ENCODE measurements around the gene FASN. TPM values are rescaled to one million over a fixed set of nuclear protein-coding genes. Genes with fewer than 3 reads are reported as not detected.

The FASN gene
- total RNA-seq, 1 experiment from 2014 or later, result 956 TPM

DNA sequence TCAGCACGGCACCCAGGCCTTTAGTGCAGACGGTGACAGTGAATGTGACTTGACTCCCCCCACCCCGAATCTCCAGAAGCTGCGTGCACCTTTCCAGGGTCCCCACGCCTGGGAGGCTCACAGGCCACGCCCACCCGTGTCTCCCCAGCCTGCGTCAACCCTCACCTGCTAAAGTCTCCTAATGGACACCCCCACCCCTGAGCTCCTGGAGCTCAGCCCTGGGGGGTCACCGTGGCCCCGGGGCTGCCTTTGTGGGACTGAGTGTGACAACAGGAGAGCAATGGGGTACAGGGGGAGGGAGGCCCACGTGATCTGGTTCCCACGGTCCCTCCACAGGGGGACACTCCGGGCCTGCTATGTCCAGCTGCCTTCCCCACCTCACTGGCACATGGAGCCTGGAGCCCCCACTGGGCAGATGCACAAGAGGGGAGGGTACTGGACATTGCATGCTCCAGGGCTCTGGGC, 7.4 kb upstream of the FASN start:
- in situ Hi-C loops (cut with HindIII; ENCODE audit: low pct_unique_long_range_greater_than_20kb, low sequenced_read_pairs) (no loop called here), intact Hi-C loops (cut with micrococcal nuclease; ENCODE audit: unreplicated experiment) (loop anchor here (10.0 kb wide), 1 partner anchor 129 kb away; no protein-coding TSS in a partner anchor)

GRCh38 chr17:82104797-82105416, 6.9 kb upstream of the FASN start:
- CTCF ChIA-PET, result interaction anchor here (0.6 kb wide), 1 partner anchor 181 kb away, joined by 3 read pairs; no protein-coding TSS in a partner anchor
- in situ Hi-C loops (cut with HindIII; ENCODE audit: low pct_unique_long_range_greater_than_20kb, low sequenced_read_pairs), result no loop called here

More for the DNA sequence above, 7.4 kb upstream of the FASN start:
- H3K36me3 ChIP-seq (ENCODE audit: control insufficient read depth, insufficient read depth, low read length), result no peaks in the 10 kb centered on the region
- H3K27me3 ChIP-seq (ENCODE audit: control insufficient read depth, insufficient read depth, low read length), result no peaks in the 10 kb centered on the region
- H3K4me1 ChIP-seq (ENCODE audit: control insufficient read depth, insufficient read depth, low read length), result peaks cover 76% of the 10 kb centered on the region
- ChIA-PET CTCF (interaction anchor here (0.6 to 1.4 kb wide), 3 partner anchors 50 to 101 kb away, joined by 3 to 9 read pairs (median 5); no protein-coding TSS in a partner anchor), POLR2A (interaction anchor here (0.6 kb wide), 1 partner anchor 8 kb away, joined by 6 read pairs; the partner anchor contains the start of gene FASN)
- BruUV-seq (replicated peaks), result no TSS peak
- TF ChIP-seq TCF7L2 (IDR thresholded peaks at IDR 0.05; ENCODE audit: low read depth, low read length) (no peak), POLR2AphosphoS5 (IDR thresholded peaks at IDR 0.05; ENCODE audit: low read depth, low read length) (no peak), SIN3A (IDR thresholded peaks at IDR 0.05; ENCODE audit: borderline replicate concordance, insufficient read depth, low read depth, low read length) (no peak)
- TF ChIP-seq, protein P1, sequence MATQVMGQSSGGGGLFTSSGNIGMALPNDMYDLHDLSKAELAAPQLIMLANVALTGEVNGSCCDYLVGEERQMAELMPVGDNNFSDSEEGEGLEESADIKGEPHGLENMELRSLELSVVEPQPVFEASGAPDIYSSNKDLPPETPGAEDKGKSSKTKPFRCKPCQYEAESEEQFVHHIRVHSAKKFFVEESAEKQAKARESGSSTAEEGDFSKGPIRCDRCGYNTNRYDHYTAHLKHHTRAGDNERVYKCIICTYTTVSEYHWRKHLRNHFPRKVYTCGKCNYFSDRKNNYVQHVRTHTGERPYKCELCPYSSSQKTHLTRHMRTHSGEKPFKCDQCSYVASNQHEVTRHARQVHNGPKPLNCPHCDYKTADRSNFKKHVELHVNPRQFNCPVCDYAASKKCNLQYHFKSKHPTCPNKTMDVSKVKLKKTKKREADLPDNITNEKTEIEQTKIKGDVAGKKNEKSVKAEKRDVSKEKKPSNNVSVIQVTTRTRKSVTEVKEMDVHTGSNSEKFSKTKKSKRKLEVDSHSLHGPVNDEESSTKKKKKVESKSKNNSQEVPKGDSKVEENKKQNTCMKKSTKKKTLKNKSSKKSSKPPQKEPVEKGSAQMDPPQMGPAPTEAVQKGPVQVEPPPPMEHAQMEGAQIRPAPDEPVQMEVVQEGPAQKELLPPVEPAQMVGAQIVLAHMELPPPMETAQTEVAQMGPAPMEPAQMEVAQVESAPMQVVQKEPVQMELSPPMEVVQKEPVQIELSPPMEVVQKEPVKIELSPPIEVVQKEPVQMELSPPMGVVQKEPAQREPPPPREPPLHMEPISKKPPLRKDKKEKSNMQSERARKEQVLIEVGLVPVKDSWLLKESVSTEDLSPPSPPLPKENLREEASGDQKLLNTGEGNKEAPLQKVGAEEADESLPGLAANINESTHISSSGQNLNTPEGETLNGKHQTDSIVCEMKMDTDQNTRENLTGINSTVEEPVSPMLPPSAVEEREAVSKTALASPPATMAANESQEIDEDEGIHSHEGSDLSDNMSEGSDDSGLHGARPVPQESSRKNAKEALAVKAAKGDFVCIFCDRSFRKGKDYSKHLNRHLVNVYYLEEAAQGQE (IDR thresholded peaks at IDR 0.05; ENCODE audit: insufficient read depth in 1 of 2, low read depth in 2 of 2, low read length in 1 of 2), result no peak
- TF ChIP-seq, protein P2, sequence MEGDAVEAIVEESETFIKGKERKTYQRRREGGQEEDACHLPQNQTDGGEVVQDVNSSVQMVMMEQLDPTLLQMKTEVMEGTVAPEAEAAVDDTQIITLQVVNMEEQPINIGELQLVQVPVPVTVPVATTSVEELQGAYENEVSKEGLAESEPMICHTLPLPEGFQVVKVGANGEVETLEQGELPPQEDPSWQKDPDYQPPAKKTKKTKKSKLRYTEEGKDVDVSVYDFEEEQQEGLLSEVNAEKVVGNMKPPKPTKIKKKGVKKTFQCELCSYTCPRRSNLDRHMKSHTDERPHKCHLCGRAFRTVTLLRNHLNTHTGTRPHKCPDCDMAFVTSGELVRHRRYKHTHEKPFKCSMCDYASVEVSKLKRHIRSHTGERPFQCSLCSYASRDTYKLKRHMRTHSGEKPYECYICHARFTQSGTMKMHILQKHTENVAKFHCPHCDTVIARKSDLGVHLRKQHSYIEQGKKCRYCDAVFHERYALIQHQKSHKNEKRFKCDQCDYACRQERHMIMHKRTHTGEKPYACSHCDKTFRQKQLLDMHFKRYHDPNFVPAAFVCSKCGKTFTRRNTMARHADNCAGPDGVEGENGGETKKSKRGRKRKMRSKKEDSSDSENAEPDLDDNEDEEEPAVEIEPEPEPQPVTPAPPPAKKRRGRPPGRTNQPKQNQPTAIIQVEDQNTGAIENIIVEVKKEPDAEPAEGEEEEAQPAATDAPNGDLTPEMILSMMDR (IDR thresholded peaks at IDR 0.05), result no peak
- peak overlapping the region; percentile 97 for H3K27ac ChIP-seq (ENCODE audit: low read length)
- H3K9me3 ChIP-seq (ENCODE audit: control insufficient read depth, insufficient read depth, low read depth, low read length), result no peaks in the 10 kb centered on the region
- DNase-seq (ENCODE audit: low read depth, low spot score), result no peak
- no peak overlapping the region for H3K4me3 ChIP-seq (ENCODE audit: low read depth in 2 of 2, low read length in 2 of 2)
- ATAC-seq, result no peak

More at GRCh38 chr17:82104797-82105416, 6.9 kb upstream of the FASN start:
- intact Hi-C loops (cut with micrococcal nuclease; ENCODE audit: unreplicated experiment), result loop anchor here (10.0 kb wide), 1 partner anchor 130 kb away; no protein-coding TSS in a partner anchor
- no peaks in the 10 kb centered on the region for H3K36me3 ChIP-seq (ENCODE audit: control insufficient read depth, insufficient read depth, low read length)
- no TSS peak for BruUV-seq (replicated peaks)
- H3K4me1 ChIP-seq (ENCODE audit: control insufficient read depth, insufficient read depth, low read length), result peaks cover 81% of the 10 kb centered on the region
- no peak overlapping the region for H3K4me3 ChIP-seq (ENCODE audit: low read depth in 2 of 2, low read length in 2 of 2)
- H3K27ac ChIP-seq (ENCODE audit: low read length), result peak overlapping the region; percentile 97
- ATAC-seq (no peak), DNase-seq (ENCODE audit: low read depth, low spot score) (no peak)
- POLR2A ChIA-PET, result interaction anchor here (0.5 kb wide), 1 partner anchor 82 kb away, joined by 6 read pairs; no protein-coding TSS in a partner anchor
- no peaks in the 10 kb centered on the region for H3K9me3 ChIP-seq (ENCODE audit: control insufficient read depth, insufficient read depth, low read depth, low read length)
- H3K27me3 ChIP-seq (ENCODE audit: control insufficient read depth, insufficient read depth, low read length), result no peaks in the 10 kb centered on the region
- TF ChIP-seq SIN3A (IDR thresholded peaks at IDR 0.05; ENCODE audit: borderline replicate concordance, insufficient read depth, low read depth, low read length) (no peak), POLR2AphosphoS5 (IDR thresholded peaks at IDR 0.05; ENCODE audit: low read depth, low read length) (no peak), TCF7L2 (IDR thresholded peaks at IDR 0.05; ENCODE audit: low read depth, low read length) (no peak)
- TF ChIP-seq, protein P2 (IDR thresholded peaks at IDR 0.05), result no peak
- TF ChIP-seq, protein P1 (IDR thresholded peaks at IDR 0.05; ENCODE audit: insufficient read depth in 1 of 2, low read depth in 2 of 2, low read length in 1 of 2), result no peak

Measured in Panc1 (cell line).